ENCODE results near the gene ZFP30.
A peak's percentile ranks its signal among the peaks of the same experiment; 100 is the strongest.

ZFP30 gene

GRCh38 chr19:37654629-37655300 lies 500 bp downstream of the ZFP30 start (continued):
- TF ChIP-seq REST (tag by site-specific recombination; IDR thresholded peaks at IDR 0.05) = peak; percentile 99
- no peak for TF ChIP-seq ZNF521 (tag by site-specific recombination; IDR thresholded peaks at IDR 0.05)
- TF ChIP-seq ZNF362 (tag by site-specific recombination; IDR thresholded peaks at IDR 0.05) = no peak
- TF ChIP-seq ATF2 (tag by site-specific recombination; IDR thresholded peaks at IDR 0.05; ENCODE audit: low read depth) = no peak
- 0 out of 2 replicates have a peak, but pooled peaks have one; percentile 50 for TF ChIP-seq ZNF416 (tag by site-specific recombination; IDR thresholded peaks at IDR 0.05)
- peak; percentile 58 for TF ChIP-seq EGR2 (tag by site-specific recombination; IDR thresholded peaks at IDR 0.05; ENCODE audit: low read depth)
- no peak for TF ChIP-seq SETDB1 (IDR thresholded peaks at IDR 0.05; ENCODE audit: insufficient read length, low read length)
- TF ChIP-seq ZFP3 (tag by site-specific recombination; IDR thresholded peaks at IDR 0.05; ENCODE audit: low read depth) = no peak; the same call in 1 of the 2 replicates
- 0 out of 2 replicates have a peak, but pooled peaks have one; percentile 53 for TF ChIP-seq ZNF76 (tag by site-specific recombination; IDR thresholded peaks at IDR 0.05; ENCODE audit: borderline replicate concordance, low read depth)
- no peak for TF ChIP-seq ZNF571 (tag by site-specific recombination; IDR thresholded peaks at IDR 0.05)
- peak; percentile 25 for TF ChIP-seq SP2 (tag by site-specific recombination; IDR thresholded peaks at IDR 0.05)
- TF ChIP-seq MEIS1 (CRISPR knock-in tag; IDR thresholded peaks at IDR 0.05; ENCODE audit: borderline replicate concordance) = no peak
- TF ChIP-seq ZSCAN5A (tag by site-specific recombination; IDR thresholded peaks at IDR 0.05) = peak; percentile 73
- TF ChIP-seq ZNF114 (tag by site-specific recombination; IDR thresholded peaks at IDR 0.05) = no peak
- peak; percentile 38 for TF ChIP-seq ZIC2 (tag by site-specific recombination; IDR thresholded peaks at IDR 0.05)
- peak; percentile 49; the same call in 1 of the 2 replicates for TF ChIP-seq ZFP69B (tag by site-specific recombination; IDR thresholded peaks at IDR 0.05)
- peak; percentile 6; the same call in 1 of the 2 replicates for TF ChIP-seq ZNF404 (tag by site-specific recombination; IDR thresholded peaks at IDR 0.05)
- TF ChIP-seq PRDM10 (tag by site-specific recombination; IDR thresholded peaks at IDR 0.05) = peak; percentile 65
- peak; percentile 55; the same call in 1 of the 2 replicates for TF ChIP-seq ZNF19 (tag by site-specific recombination; IDR thresholded peaks at IDR 0.05; ENCODE audit: low read depth)
- peak; percentile 28 for TF ChIP-seq MYNN (tag by site-specific recombination; IDR thresholded peaks at IDR 0.05; ENCODE audit: borderline replicate concordance)
- TF ChIP-seq BCL11A (tag by site-specific recombination; IDR thresholded peaks at IDR 0.05; ENCODE audit: low read depth) = peak; percentile 82
- TF ChIP-seq ZNF664 (tag by site-specific recombination; IDR thresholded peaks at IDR 0.05) = peak; percentile 71; the same call in 1 of the 2 replicates
- TF ChIP-seq ZNF670 (tag by site-specific recombination; IDR thresholded peaks at IDR 0.05; ENCODE audit: low read depth) = no peak
- TF ChIP-seq ZBTB7A (tag by site-specific recombination; IDR thresholded peaks at IDR 0.05; ENCODE audit: low read depth) = peak; percentile 19; the same call in 1 of the 2 replicates
- TF ChIP-seq BCL6B (tag by site-specific recombination; IDR thresholded peaks at IDR 0.05) = peak; percentile 36; the same call in 1 of the 2 replicates
- peak; percentile 73; the same call in 1 of the 2 replicates for TF ChIP-seq KLF7 (tag by site-specific recombination; IDR thresholded peaks at IDR 0.05; ENCODE audit: borderline replicate concordance)

All from HEK293 (cell line).